Prostate gland (tissue), 2 donors: ENCODE data around the gene AEN.
A peak's percentile ranks its signal among the peaks of the same experiment; 100 is the strongest.

Experiments
- POLR2A ChIP-seq: fragments of 450-650 bp; IDR thresholded peaks from one replicate; pipeline ENCODE4 v1.6.1; 2016; ENCODE audit warnings: antibody characterized with exemption, mild to moderate bottlenecking
- POLR2AphosphoS5 ChIP-seq: sonication (generic); formaldehyde crosslinking; IDR thresholded peaks from one replicate; pipeline ENCODE4 v1.6.1; 2017; ENCODE audit warnings: antibody characterized with exemption
- TF ChIP-seq, protein P1 (sequence below), 4 experiments: fragments of 200-600 bp in 2 of 4; fragments of 450-650 bp in 2 of 4; sonication (generic) in 2 of 4; IDR thresholded peaks; 1 replicate in 3 of 4; 2 replicates in 1 of 4; pipeline ENCODE4 v1.5.1; 2016 to 2019; ENCODE audit warnings: antibody characterized with exemption in 4 of 4, mild to moderate bottlenecking in 2 of 4, moderate library complexity in 2 of 4

DNA sequence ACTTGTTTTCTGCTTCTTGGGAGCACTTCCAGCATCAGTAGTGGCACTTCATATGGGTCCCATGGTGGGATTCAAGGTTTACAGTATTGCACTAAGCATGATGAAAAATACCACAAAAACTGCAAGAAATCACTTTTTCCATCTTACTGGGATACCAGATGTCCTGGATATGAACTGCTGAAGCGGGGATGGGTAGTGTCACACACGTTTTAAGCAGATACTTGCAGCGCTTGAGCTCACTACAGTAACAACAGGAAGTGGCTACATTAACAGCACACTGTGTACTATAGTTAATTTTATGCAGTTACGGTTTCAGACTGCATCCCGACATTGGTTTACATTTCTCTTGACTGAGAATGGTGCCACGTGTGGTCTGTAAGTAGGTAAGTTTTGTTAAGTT lies 14.2 kb downstream of the AEN start:
- TF ChIP-seq POLR2A: no peak
- TF ChIP-seq, protein P1, sequence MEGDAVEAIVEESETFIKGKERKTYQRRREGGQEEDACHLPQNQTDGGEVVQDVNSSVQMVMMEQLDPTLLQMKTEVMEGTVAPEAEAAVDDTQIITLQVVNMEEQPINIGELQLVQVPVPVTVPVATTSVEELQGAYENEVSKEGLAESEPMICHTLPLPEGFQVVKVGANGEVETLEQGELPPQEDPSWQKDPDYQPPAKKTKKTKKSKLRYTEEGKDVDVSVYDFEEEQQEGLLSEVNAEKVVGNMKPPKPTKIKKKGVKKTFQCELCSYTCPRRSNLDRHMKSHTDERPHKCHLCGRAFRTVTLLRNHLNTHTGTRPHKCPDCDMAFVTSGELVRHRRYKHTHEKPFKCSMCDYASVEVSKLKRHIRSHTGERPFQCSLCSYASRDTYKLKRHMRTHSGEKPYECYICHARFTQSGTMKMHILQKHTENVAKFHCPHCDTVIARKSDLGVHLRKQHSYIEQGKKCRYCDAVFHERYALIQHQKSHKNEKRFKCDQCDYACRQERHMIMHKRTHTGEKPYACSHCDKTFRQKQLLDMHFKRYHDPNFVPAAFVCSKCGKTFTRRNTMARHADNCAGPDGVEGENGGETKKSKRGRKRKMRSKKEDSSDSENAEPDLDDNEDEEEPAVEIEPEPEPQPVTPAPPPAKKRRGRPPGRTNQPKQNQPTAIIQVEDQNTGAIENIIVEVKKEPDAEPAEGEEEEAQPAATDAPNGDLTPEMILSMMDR (IDR thresholded peaks at IDR 0.05): no peak
- peak; percentile 76 for TF ChIP-seq POLR2AphosphoS5
